GM21447 (cell line): ENCODE measurements around the gene C19orf53.
"Not testable (repeated sequence)": the region's sequence is repeated elsewhere in the genome, so short reads cannot be mapped to it uniquely, and the experiment has no call there.

Experiments used
- ATAC-seq: cut with Tn5 transposase; IDR thresholded peaks from one replicate; pipeline ENCODE4 v1.9.1; 2021; ENCODE audit not compliant: unreplicated experiment

C19orf53 gene

DNA sequence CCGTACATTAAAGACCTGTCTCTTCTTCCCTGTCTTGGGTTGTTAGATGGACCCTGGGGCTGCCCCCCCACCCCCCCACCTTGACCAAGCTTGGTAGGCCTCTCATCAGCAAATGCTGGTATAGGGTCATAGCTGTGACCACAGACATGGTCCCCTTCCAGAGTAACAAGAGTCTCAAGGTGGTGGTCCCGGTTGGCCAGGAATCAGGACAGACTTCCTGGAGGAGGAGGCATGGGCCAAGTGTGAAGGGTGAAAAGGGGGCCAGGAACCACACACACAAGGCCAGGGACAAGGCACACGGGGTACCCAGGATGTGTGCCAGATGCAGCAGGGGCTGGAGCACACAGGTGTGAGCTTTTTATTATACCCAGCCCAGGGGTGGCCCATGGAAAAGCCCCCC lies 11.0 kb upstream of the C19orf53 start:
- no peak for ATAC-seq

- ATAC-seq: no peak
Measured at GRCh38 chr19:13764101-13764807, 10.0 kb upstream of the C19orf53 start, which contains the start of gene MRI1. MRI1 (plus strand) TSS chr19:13764522; CDS start chr19:13764589, 67 bp downstream.

- no peak for ATAC-seq
Measured at GRCh38 chr19:13764821-13765394, 9.3 kb upstream of the C19orf53 start.

DNA sequence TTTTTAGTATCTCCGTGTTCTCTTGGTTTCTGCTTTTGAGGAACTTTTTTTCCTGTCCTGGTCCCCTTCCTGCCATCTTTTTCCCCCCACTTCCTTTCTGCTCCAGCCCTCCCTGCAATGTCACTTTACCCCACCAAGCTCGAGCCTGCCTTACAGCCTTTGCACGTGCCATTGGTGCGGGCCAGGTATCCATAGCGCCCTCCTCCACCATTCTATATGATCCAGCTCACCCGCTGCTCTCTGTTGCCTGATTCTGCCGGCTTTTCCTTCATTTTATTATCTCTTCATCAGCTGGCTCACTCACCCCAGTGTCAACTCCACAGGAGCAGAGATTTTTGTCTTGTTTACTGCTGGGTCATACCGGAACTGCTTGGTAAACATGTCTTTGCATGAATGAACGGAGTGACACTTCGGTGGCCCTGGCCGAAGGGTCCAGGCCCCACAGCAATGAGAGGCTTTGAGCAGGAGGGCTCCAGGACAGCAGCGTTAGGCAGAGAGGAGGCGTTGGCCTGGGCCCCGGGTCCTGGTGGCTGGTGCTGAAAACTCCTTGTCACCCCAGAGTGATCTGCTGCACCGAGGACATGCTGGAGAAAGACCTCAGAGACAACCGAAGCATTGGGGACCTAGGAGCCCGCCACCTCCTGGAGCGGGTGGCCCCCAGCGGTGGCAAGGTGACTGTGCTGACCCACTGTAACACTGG lies 8.7 kb upstream of the C19orf53 start:
- ATAC-seq: no peak

DNA sequence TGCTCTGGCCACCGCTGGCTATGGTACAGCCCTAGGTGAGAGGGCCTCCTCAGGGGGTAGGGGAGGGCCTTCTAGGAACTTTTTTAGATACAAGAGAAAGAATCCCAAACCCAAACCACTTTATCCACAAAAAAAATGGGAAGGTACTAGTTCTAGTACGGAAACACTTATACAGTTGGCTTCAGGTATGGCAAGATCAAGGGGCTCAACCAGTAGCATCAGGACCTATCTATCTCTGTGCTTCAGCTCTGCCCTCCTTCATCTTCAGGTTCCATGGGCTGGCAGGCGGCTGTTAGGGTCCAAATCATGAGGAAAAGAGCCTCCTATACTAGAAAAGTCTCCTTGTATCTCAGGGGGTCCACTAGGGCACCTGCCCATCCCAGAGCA lies 8.2 kb upstream of the C19orf53 start:
- ATAC-seq: no peak

GRCh38 chr19:13768510-13768909 lies 5.7 kb upstream of the C19orf53 start:
- ATAC-seq: no peak

DNA sequence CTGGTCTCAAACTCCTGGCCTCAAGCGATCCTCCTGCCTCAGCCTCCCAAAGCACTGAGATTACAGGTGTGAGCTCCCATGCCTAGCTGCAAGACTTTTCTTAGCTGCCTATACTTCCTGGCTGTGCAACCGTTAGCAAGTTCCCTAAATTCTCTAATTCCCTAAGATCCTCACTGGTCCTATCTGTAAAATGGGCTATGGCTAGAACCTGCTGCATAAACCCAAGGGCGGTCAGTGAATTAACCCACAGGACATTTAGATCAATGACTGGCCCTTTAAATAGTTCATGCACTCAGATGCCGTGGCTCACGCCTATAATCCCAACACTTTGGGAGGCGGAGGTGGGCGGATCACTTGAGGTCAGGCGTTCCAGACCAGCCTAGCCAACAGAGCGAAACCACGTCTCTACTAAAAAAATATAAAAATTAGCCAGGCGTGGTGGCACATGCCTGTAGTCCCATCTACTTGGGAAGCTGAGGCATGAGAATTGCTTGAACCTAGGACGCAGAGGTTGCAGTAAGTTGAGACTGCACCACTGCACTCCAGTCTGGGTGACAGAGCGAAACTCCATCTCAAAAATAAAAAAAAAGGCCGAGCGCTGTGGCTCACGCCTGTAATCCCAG lies 4.1 kb upstream of the C19orf53 start:
- no peak for ATAC-seq

GRCh38 chr19:13778398-13778797 lies 4.1 kb downstream of the C19orf53 start:
- ATAC-seq: no peak

GRCh38 chr19:13778847-13779246 lies 4.6 kb downstream of the C19orf53 start:
- no peak for ATAC-seq

GRCh38 chr19:13779794-13780193 lies 5.5 kb downstream of the C19orf53 start:
- not testable (repeated sequence) for ATAC-seq

DNA sequence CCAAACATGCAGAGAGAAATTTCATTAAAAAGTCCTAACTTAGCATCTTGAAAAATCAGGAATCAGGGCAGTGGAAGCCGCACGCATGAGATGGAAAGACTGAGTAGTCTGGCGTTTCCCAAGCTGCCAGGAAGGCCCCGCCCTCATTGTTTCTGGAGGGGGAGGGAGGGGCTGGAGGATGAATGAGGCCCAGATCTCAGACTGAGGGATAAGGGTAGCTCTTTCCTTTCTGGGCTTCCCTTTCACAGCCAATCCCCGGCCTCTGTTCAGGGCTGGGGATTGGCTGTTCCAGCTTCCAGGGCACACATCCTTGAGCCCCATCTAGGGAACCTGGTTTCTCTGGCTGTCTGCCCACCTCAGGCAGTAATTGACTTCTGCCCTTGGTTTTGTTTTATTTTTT lies 7.3 kb downstream of the C19orf53 start:
- ATAC-seq: no peak

DNA sequence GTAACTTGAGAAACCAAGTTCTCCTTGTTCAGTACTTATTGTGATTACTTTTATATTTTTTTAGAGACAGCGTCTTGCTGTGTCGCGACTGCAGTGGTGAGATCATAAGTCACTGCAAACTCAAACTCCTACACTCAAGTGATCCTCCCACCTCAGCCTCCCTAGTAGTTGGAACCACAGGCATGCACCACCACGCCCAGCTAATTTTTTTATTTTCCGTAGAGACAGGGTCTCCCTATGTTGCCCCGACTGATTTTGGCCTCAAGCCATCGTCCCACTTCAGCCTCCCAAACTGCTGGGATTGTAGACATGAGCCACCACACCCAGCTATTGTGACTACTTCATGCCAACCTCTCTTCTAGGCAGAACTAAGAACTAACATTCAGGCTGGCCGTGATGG lies 8.3 kb downstream of the C19orf53 start:
- ATAC-seq: no peak

DNA sequence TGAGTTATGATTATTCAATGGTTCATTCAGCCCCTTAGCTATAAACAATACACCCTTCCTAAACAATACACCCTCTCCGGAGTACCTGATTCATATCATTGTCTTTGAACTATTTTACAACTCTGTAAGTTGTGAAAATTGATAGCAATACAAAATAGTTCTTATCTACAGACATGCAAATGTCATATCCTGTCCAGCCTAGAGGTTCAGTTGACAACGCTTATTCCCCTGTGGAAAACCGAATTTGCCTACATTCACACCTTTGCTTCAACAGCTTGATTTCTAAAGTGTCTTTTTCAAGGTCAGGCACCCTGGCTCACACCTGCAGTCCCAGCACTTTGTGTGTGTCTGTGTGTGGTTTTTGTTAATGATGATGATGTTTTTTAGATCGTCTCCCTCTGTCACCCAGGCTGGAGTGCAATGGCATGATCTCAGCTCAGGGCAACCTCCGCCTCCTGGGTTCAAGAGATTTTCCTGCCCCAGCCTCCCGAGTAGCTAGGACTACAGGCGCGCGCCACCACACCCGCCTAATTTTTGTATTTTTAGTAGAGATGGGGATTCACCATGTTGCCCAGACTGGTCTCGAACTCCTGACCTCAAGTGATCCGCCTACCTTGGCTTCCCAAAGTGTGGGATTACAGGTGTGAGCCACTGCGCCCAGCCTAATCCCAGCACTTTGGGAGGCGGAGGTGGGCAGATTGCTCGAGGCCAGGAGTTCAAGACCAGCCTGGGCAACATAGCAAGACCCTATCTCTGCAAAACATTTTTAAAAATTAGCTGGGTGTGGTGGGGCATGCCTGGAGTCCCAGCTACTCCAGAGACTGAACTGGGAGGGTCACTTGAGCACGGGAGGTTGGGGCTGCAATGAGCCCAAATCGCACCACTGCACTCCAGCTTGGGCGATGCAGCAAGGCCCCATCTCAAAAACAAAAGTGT lies 9.6 kb downstream of the C19orf53 start:
- no peak for ATAC-seq

DNA sequence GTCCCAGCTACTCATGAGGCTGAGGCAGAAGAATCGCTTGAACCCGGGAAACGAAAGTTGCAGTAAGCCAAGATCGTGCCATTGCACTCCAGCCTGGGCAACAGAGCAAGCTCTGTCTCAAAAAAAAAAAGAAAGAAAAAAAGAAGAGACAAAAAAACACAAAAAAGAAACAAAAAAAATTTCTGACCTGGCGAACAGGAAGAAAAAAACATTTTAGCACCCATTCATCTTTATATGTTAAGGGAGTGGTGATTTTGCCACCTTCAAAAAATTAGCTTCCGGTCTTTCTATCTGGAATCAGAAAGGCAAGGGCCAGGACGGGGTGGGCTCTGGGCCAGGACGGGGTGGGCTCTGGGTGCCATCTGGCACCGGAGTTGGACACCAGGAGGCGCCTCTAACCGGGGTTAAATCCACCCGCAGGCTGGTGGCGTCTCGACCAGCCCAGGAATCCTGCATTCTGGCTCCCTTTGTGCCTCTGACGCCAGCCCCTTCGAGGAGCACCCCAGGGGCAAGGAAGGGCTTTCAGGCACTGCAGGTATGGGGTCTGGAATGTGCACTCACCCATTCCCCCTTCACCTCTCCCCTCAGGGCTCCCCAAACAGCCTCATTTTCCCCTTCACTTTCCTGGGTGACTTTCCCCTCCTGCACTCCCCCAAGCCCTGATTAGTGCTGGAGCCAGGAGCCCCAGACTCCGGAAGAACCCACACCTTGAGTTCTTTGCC lies 10.6 kb downstream of the C19orf53 start:
- no peak for ATAC-seq

GRCh38 chr19:13788991-13789390 lies 14.7 kb downstream of the C19orf53 start:
- no peak for ATAC-seq

- no peak for ATAC-seq
Measured at GRCh38 chr19:13790354-13790753, 16.1 kb downstream of the C19orf53 start.

DNA sequence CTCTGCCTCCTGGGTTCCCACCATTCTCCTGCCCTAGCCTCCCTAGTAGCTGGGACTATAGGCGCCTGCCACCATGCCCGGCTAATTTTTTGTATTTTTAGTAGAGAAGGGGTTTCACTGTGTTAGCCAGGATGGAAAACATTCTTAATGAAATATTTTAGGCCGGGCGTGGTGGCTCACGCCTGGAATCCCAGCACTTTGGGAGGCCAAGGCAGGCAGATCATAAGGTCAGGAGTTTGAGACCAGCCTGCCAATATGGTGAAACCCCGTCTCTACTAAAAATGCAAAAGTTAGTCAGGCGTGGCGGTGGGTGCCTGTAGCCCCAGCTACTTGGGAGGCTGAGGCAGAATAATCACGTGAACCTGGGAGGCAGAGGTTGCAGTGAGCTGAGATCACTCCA lies 19.1 kb downstream of the C19orf53 start:
- not testable (repeated sequence) for ATAC-seq

GRCh38 chr19:13794398-13794756 lies 20.1 kb downstream of the C19orf53 start:
- ATAC-seq: no peak

GRCh38 chr19:13794757-13795589 lies 20.7 kb downstream of the C19orf53 start, which contains the start of gene ZSWIM4:
ZSWIM4 (plus strand) TSS chr19:13795443; CDS start chr19:13795649, 206 bp downstream.
- peak; percentile 96 for ATAC-seq
